Fibroblast of skin of scalp (primary cell): ENCODE data around the gene NSF.
"Not testable (repeated sequence)": the region's sequence is repeated elsewhere in the genome, so short reads cannot be mapped to it uniquely, and the experiment has no call there.

ENCODE experiments used
- DNase-seq: peaks from one replicate; pipeline ENCODE4 v3.0.0-alpha.2; 2013

NSF gene

GRCh38 chr17:46777943-46778915, 187.8 kb downstream of the NSF start:
- peak; percentile 27 for DNase-seq

GRCh38 chr17:46780003-46780373, 189.5 kb downstream of the NSF start:
- DNase-seq = no peak

DNA sequence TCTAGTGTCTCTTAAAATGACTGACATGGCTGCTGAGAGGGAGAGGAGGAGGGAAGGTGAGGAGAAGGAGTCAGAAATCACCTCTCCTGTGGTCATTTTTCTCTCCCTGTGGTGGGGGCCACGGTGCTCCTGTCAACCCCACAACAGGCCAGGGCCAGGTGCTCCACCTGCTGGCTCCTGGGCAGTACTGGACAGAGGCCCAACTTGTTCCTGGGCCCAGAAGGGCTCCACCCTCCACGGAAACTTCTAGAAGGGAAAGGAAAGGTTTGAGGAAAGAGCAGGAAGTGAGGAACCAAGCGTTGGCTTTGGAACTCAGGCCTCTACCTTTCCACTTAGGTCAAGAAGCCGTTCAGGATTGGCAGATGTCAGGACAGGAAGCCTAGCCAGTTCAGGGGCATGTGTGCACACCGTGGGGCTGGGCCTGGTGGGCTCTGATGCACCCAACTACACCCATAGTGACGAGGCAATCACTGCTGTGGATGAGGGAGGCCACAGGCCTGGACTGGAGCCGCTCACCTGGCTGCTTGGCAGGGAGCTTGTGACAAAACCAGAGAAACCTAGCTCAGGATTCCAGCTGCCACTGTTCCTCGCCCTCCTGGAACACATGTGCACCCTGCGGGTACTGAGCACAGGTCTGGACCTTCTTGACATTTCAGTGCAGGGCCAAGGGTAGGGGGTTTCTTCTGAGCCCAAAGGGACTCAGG, 191.9 kb downstream of the NSF start:
- peak; percentile 37 for DNase-seq

DNA sequence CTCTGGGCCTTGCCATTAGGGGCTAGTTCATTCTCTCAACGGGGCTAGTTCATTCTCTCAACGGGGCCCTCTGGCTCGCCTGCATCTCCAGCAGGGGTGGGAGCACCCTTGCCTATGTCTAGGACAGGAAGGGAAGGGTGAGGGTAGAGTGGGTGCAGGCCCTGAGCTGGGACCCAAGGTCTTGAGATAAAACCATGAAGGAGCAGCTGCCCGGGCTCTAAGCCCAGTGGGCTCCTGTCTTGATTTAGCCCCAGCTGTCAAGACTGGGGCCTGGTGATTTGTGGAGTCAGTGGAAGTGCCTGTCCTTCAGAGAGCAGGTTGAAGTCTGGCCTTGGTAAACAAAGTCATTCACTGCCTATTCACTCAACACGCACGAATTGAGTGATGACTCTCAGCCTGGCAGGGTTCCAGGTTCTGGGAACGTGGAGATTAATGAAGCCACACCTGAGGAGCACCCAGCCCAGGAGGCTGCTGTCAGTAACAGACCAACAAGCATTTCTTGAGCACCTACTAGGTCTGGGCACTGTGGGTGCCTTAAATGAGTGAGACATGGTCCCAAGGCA, 192.6 kb downstream of the NSF start:
- no peak for DNase-seq

GRCh38 chr17:46785696-46786095, 195.2 kb downstream of the NSF start:
- peak; percentile 15 for DNase-seq

DNA sequence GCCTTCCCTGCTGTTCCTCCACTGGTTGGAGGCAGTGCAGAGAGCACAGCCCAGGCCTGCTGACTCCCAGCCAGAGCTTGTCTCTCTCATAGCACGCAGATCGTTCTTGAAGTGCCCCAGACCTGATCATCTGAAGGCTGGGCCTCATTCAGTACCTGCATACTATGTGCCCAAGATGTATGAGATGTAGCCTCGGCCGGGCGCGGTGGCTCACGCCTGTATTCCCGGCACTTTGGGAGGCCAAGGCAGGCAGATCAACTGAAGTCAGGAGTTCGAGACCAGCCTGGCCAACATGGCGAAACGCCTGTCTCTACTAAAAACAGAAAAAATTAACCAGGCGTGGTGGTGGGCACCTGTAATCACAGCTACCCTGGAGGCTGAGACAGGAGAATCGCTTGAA, 197.0 kb downstream of the NSF start:
- no peak for DNase-seq

GRCh38 chr17:46788300-46788699, 197.8 kb downstream of the NSF start:
- no peak for DNase-seq

GRCh38 chr17:46788796-46789195, 198.3 kb downstream of the NSF start:
- DNase-seq = no peak

- no peak for DNase-seq
Observed at GRCh38 chr17:46789610-46790009, 199.1 kb downstream of the NSF start.

DNA sequence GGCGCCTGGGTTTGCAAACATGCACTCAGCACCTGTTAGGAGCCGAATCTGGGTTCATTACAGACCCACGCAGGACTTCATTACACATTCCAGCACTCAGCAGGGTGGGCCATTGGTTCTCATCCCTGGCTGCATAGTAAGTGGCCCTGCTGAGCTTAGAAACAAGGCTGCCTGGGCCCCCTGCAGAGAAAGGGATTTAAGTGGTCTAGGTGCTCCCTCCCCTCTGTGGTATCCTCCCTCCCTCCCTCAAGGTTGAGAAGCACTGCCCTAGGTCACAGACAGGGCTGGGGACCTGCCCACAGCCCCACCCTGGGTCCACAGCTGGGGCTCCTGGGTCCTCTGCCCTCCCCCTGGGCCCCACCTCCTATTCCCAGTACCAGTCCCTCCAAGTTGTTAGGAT, 199.7 kb downstream of the NSF start:
- no peak for DNase-seq

DNA sequence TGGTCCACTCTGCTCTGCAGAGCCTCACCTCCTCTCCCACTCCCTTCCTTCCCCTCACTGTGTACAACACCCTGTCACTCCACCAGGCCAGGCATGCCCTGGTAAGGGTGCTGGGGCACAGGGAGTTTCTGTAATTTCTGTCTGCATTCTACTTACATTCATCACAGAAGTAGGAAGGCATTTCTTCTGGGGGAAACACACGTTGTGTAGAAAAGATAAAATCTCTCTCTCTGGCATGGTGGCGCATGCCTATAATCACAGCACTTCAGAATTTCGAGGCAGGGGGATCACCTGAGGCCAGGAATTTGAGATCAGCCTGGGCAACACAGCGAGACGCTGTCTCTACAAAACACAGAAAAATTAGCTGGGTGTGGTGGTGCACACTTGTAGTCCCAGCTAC, 201.1 kb downstream of the NSF start:
- DNase-seq = no peak

GRCh38 chr17:46792071-46792470, 201.6 kb downstream of the NSF start:
- DNase-seq = no peak

DNA sequence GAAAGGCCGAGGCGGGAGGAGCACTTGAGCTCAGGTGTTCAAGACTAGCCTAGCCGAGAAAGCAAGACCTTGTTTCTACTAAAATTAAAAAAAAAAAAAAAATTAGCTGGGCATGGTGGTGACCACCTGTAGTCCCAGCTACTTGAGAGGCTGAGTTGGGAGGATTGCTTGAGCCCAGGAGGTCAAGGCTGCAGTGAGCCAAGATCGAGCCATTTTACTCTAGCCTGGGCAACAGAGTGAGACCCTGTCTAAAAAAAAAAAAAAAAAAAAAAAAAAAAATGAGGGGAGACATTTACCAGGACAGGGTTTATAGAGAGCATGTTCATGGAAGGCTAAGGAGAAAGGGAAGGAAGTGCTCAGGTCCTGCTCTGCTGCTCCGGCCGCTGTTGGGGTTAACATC, 202.6 kb downstream of the NSF start:
- DNase-seq = not testable (repeated sequence)

- no peak for DNase-seq
Observed at GRCh38 chr17:46793541-46793940, 203.1 kb downstream of the NSF start.

- no peak for DNase-seq
Observed at GRCh38 chr17:46794318-46794717, 203.8 kb downstream of the NSF start.

- DNase-seq = peak; percentile 47
Observed at GRCh38 chr17:46795379-46795952, 205.0 kb downstream of the NSF start.

DNA sequence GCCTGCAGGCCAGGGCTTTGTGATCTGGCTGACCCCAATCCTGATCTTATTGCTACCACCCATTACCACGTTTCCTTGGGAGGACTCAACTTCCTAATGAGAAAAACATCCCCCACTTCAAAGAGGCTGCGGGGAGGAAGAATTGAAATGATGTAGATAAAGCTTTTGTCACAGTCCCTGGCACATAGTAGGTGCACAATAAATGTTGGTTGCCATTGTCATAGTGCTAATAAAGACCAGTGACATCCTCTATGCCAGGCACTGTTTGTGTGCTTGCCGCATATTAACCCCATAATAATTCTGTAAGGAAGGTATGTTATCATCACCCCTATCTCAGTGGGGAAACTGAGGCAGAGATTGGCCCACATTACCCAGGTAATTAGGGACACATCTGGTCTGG, 205.6 kb downstream of the NSF start:
- no peak for DNase-seq

DNA sequence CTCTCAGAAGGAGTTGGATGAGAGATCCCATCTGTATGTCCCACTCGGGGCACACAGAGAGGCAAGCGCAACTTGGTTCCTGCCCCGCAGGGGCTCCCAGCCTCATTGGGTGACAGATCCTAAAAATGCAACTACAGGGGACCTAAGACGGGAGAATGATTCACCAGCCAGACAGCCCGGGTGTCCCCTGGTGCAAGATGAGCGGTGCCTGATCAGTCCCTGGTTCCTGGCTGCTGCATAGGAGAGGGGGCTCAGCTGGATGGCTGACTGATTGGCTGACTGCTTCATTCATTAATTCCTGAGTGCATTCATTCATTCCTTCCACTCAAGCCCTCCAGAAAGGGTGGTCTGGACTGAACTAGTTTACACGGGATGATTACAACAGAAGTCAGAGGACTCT, 206.1 kb downstream of the NSF start:
- no peak for DNase-seq

GRCh38 chr17:46796956-46797530, 206.6 kb downstream of the NSF start:
- no peak for DNase-seq

DNA sequence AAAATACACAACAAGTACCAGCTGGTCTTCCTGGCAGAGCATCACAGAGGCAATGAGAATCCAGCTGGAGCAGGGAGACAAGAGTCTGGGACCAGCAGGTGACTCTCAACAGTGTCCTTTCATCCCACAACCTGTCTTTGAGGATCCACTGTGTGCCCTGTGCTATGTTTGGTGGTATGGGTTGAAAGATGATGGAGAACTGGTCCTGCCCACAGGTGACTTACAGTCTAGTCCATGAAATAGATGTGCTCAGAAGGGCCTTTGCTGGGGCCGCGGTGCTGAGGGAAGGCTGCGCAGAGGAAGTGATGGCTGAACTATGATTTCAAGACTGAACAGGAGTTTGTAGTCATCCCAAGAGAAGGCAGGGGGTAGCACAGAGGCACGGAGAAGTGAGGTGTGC, 210.1 kb downstream of the NSF start:
- no peak for DNase-seq

DNA sequence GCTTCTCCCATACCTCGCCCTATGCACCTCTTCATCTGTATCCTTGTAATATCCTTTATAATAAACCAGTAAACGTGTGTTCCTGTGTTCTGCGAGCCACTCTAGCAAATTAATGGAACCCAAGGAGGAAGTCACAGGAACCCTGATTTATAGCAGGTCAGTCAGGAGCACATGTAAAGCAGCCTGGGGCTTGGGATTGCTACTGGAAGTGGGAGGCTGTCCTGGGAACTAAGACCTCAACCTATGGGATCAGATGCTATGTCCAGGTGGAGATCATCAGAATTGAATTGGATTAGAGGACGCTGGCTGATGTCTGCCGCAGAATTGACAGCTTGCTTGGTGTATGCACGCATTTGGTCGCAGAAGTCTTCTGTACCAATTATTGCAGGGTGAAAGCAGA, 212.3 kb downstream of the NSF start:
- no peak for DNase-seq

- no peak for DNase-seq
Observed at GRCh38 chr17:46803544-46803943, 213.1 kb downstream of the NSF start.

- no peak for DNase-seq
Observed at GRCh38 chr17:46805771-46806170, 215.3 kb downstream of the NSF start.
